Esophagus squamous epithelium (tissue), 5 donors: ENCODE results near the gene ZDHHC8. TPM values are rescaled to one million over a fixed set of nuclear protein-coding genes. Genes with fewer than 3 reads are reported as not detected.

Source experiments
- DNase-seq: peaks from one replicate; lab custom pipeline; 2025; lab: John Stamatoyannopoulos, UW
- H3K27ac ChIP-seq, 4 donors: fragments of 200-600 bp; sonication (generic); one replicate each; pipeline ENCODE4 v1.5.1; 2016 to 2019; ENCODE audit warnings: mild to moderate bottlenecking in 1 of 4
- H3K27me3 ChIP-seq, 4 donors: fragments of 200-600 bp; sonication (generic); 1 replicate in 3 of 4; 2 replicates in 1 of 4; pipeline versions ENCODE4 v1.5.1 to v1.6.0; 2017 to 2021; ENCODE audit warnings: antibody characterized with exemption in 1 of 4
- H3K36me3 ChIP-seq, 3 donors: fragments of 200-600 bp; sonication (generic); one replicate each; pipeline ENCODE4 v1.5.1; 2016 to 2019
- H3K4me1 ChIP-seq, 3 donors: fragments of 200-600 bp; sonication (generic); one replicate each; pipeline ENCODE4 v1.5.1; 2017 to 2019
- H3K4me3 ChIP-seq, 4 donors: fragments of 200-600 bp; sonication (generic); 1 replicate in 3 of 4; 2 replicates in 1 of 4; pipeline ENCODE4 v1.5.1; 2016 to 2019; ENCODE audit warnings: mild to moderate bottlenecking in 2 of 4, moderate library complexity in 1 of 4
- H3K9me3 ChIP-seq, 3 donors: fragments of 200-600 bp; sonication (generic); one replicate each; pipeline ENCODE4 v1.5.1; 2016 to 2019
- POLR2A ChIP-seq, 4 donors: fragments of 450-650 bp; IDR thresholded peaks; one replicate each; pipeline ENCODE4 v1.6.1; 2017; ENCODE audit warnings: antibody characterized with exemption in 4 of 4, mild to moderate bottlenecking in 4 of 4, moderate library complexity in 3 of 4
- WGBS, 2 donors: methylation state at CpG; one replicate each; pipeline ENCODE4 v1.1.5; 2018; 5-methylcytosine and 5-hydroxymethylcytosine counted together
- intact Hi-C: fragments of 100-400 bp; cut with DNase I; formaldehyde crosslinking; loops from one replicate; pipeline ENCODE4 v1.15.0; 2022
- total RNA-seq, 4 donors: library from RNA; depleted of rRNA; stranded (reverse); fragments of >200 nt; gene quantifications; one replicate each; pipeline ENCODE4 v1.1.0, GENCODE V29; 2016
- TF ChIP-seq, protein P1 (sequence below), 6 experiments: fragments of 450-650 bp in 4 of 6; fragments of 200-600 bp in 2 of 6; sonication (generic) in 2 of 6; IDR thresholded peaks; one replicate each; pipeline ENCODE4 v1.5.1; 2016 to 2019; ENCODE audit warnings: antibody characterized with exemption in 6 of 6, mild to moderate bottlenecking in 4 of 6, moderate library complexity in 4 of 6
- donor health status: DM: yes; HTN: yes; CAD: no.

ZDHHC8 gene
- total RNA-seq, 4 donors from 2014 or later = 14.7 to 22.9 (median 18.6) TPM

GRCh38 chr22:20106205-20106848 is 25.3 kb upstream of the ZDHHC8 start:
- intact Hi-C loops = no loop called here
- Histone ChIP-seq H3K27me3 (no peaks in the 10 kb centered on the region), H3K27ac (no peak overlapping the region), H3K9me3 (no peaks in the 10 kb centered on the region), H3K4me1 (no peaks in the 10 kb centered on the region), H3K36me3 (peaks cover 29 to 100% (median 41%) of the 10 kb centered on the region in 3 donors), H3K4me3 (no peak overlapping the region)
- DNase-seq = no peak
- TF ChIP-seq, protein P1, sequence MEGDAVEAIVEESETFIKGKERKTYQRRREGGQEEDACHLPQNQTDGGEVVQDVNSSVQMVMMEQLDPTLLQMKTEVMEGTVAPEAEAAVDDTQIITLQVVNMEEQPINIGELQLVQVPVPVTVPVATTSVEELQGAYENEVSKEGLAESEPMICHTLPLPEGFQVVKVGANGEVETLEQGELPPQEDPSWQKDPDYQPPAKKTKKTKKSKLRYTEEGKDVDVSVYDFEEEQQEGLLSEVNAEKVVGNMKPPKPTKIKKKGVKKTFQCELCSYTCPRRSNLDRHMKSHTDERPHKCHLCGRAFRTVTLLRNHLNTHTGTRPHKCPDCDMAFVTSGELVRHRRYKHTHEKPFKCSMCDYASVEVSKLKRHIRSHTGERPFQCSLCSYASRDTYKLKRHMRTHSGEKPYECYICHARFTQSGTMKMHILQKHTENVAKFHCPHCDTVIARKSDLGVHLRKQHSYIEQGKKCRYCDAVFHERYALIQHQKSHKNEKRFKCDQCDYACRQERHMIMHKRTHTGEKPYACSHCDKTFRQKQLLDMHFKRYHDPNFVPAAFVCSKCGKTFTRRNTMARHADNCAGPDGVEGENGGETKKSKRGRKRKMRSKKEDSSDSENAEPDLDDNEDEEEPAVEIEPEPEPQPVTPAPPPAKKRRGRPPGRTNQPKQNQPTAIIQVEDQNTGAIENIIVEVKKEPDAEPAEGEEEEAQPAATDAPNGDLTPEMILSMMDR (IDR thresholded peaks at IDR 0.05) = no peak
- no peak for TF ChIP-seq POLR2A (IDR thresholded peaks at IDR 0.05)
- 81 to 90% methylated on average over 8 to 12 of the region's 20 CpGs for WGBS, 2 donors

- Histone ChIP-seq H3K4me3 (no peak overlapping the region), H3K36me3 (peaks cover 30 to 100% (median 39%) of the 10 kb centered on the region in 3 donors), H3K27ac (no peak overlapping the region), H3K9me3 (no peaks in the 10 kb centered on the region), H3K27me3 (no peaks in the 10 kb centered on the region), H3K4me1 (no peaks in the 10 kb centered on the region)
- intact Hi-C loops = no loop called here
- DNase-seq = no peak
- TF ChIP-seq POLR2A (IDR thresholded peaks at IDR 0.05) = no peak
- TF ChIP-seq, protein P1 (IDR thresholded peaks at IDR 0.05) = no peak
- WGBS, 2 donors = 94% methylated on average over 8 of the region's 10 CpGs; no CpG with 5 or more reads in 1 of the 2 donors
These were observed 24.8 kb upstream of the ZDHHC8 start for GRCh38 chr22:20106849-20107237.

DNA sequence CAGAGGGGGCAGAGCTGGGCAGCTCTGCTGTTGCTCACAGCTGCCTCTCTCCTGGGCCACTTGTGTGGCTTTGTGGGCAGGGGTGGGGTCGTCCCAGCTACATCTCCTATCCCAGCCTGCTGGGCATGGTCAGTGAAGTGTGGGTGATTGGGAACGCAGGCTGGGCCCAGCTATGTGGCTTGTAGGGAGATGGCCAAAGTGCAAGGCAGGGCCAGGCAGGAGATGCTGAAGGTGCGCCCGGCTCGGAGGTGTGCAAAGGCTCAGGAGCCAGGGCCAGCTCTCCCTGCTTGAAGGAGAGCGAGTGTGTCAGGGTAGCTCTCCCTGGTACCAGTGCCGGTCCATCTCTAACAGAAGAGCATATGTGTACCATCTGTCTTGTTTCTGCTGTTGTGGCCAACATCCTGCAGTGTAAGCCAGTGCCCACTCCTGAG is 24.1 kb upstream of the ZDHHC8 start:
- no peak for DNase-seq
- 95 to 100% methylated on average over 2 to 4 of the region's 7 CpGs for WGBS, 2 donors
- TF ChIP-seq, protein P1 (IDR thresholded peaks at IDR 0.05) = no peak

GRCh38 chr22:20107951-20108756 is 23.4 kb upstream of the ZDHHC8 start:
- intact Hi-C loops = no loop called here
- no peak overlapping the region for H3K4me3 ChIP-seq
- 76% methylated on average over 4 to 6 of the region's 13 CpGs for WGBS, 2 donors
- peaks cover 0 to 2% (median 0%) of the 10 kb centered on the region in 3 donors for H3K4me1 ChIP-seq
- TF ChIP-seq, protein P1 (IDR thresholded peaks at IDR 0.05) = no peak
- TF ChIP-seq POLR2A (IDR thresholded peaks at IDR 0.05) = no peak
- no peak for DNase-seq
- no peaks in the 10 kb centered on the region for H3K9me3 ChIP-seq
- H3K27ac ChIP-seq = no peak overlapping the region
- no peaks in the 10 kb centered on the region for H3K27me3 ChIP-seq
- H3K36me3 ChIP-seq = peaks cover 35 to 100% (median 39%) of the 10 kb centered on the region in 3 donors

More for the DNA sequence above, 24.1 kb upstream of the ZDHHC8 start:
- H3K27ac ChIP-seq = no peak overlapping the region
- no peaks in the 10 kb centered on the region for H3K9me3 ChIP-seq
- no peak overlapping the region for H3K4me3 ChIP-seq
- intact Hi-C loops = no loop called here
- H3K27me3 ChIP-seq = no peaks in the 10 kb centered on the region
- H3K36me3 ChIP-seq = peaks cover 34 to 100% (median 39%) of the 10 kb centered on the region in 3 donors
- no peaks in the 10 kb centered on the region for H3K4me1 ChIP-seq

DNA sequence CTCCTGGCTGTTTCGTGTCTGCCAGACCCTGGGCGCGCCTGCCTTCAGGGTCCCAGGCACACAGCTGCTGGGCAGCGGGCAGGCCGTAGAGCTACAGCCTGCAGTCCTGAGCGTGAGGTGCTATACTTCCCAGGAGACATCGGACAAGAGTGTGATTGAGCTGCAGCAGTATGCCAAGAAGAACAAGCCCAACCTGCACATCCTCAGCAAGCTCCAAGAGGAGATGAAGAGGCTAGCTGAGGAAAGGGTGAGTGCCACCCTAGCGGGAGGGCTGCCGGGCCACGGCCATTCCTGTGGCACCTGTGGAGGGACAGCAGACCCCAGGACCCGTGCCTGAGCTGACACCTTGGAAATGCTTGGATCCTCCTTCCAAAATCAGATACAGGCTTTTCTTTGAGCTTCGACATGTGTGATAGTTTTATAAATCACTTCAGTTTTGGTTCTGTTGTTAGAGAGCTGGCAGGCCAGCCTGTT is 22.8 kb upstream of the ZDHHC8 start:
- 66 to 96% methylated on average over 5 to 11 of the region's 12 CpGs for WGBS, 2 donors
- H3K9me3 ChIP-seq = no peaks in the 10 kb centered on the region
- intact Hi-C loops = no loop called here
- H3K27ac ChIP-seq = no peak overlapping the region
- no peaks in the 10 kb centered on the region for H3K27me3 ChIP-seq
- no peak for TF ChIP-seq POLR2A (IDR thresholded peaks at IDR 0.05)
- TF ChIP-seq, protein P1 (IDR thresholded peaks at IDR 0.05) = no peak
- H3K4me1 ChIP-seq = peaks cover 0 to 9% (median 0%) of the 10 kb centered on the region in 3 donors
- no peak overlapping the region for H3K4me3 ChIP-seq
- peaks cover 38 to 100% (median 39%) of the 10 kb centered on the region in 3 donors for H3K36me3 ChIP-seq
- no peak for DNase-seq
